Stimulated activated CD4-positive, alpha-beta T cell treated with anti-CD3 and anti-CD28 coated beads, TNF-alpha, amount 100 ng/mL, for 24 hours (primary cell): ENCODE results near the gene CSRP1.

Experiments used
- DNase-seq, 3 experiments: peaks; one replicate each; pipeline ENCODE4 v3.0.0-alpha.2; 2020; ENCODE audit warnings: low read depth in 3 of 3

CSRP1 gene

GRCh38 chr1:201513498-201514243 is 6.7 kb upstream of the CSRP1 start:
- DNase-seq = no peak

- no peak for DNase-seq
These were observed 5.1 kb upstream of the CSRP1 start for GRCh38 chr1:201511941-201512539.

GRCh38 chr1:201511396-201511940 is 4.5 kb upstream of the CSRP1 start:
- no peak for DNase-seq

- no peak for DNase-seq
These were observed 3.8 kb upstream of the CSRP1 start for GRCh38 chr1:201510734-201511133.

- DNase-seq = no peak
These were observed 2.9 kb upstream of the CSRP1 start for GRCh38 chr1:201509601-201510374.

- no peak for DNase-seq
These were observed 1.9 kb upstream of the CSRP1 start for GRCh38 chr1:201508809-201509208.

- DNase-seq = no peak
These were observed 395 bp upstream of the CSRP1 start for GRCh38 chr1:201507360-201507675.

- DNase-seq = no peak
These were observed 831 bp downstream of the CSRP1 start for GRCh38 chr1:201506092-201506491.

GRCh38 chr1:201505503-201505890 is 1.4 kb downstream of the CSRP1 start:
- no peak for DNase-seq

- DNase-seq = no peak
These were observed 2.0 kb downstream of the CSRP1 start for GRCh38 chr1:201504799-201505502.

GRCh38 chr1:201504179-201504631 is 2.7 kb downstream of the CSRP1 start:
- DNase-seq = no peak

GRCh38 chr1:201503397-201504176 is 3.3 kb downstream of the CSRP1 start:
- no peak for DNase-seq

- no peak for DNase-seq
These were observed 4.4 kb downstream of the CSRP1 start for GRCh38 chr1:201502511-201502857.

GRCh38 chr1:201501812-201502510 is 5.0 kb downstream of the CSRP1 start:
- no peak for DNase-seq

GRCh38 chr1:201501144-201501543 is 5.8 kb downstream of the CSRP1 start:
- DNase-seq = no peak

- no peak for DNase-seq
These were observed 6.2 kb downstream of the CSRP1 start for GRCh38 chr1:201500670-201501120.

- DNase-seq = no peak
These were observed 6.9 kb downstream of the CSRP1 start for GRCh38 chr1:201499795-201500669.

- no peak for DNase-seq
These were observed 7.7 kb downstream of the CSRP1 start for GRCh38 chr1:201499191-201499590.

GRCh38 chr1:201498621-201499020 is 8.3 kb downstream of the CSRP1 start:
- DNase-seq = no peak
